Activated CD4-positive, CD25-positive, alpha-beta regulatory T cell treated with anti-CD3 and anti-CD28 coated beads, Interleukin-2, amount 50 U/mL, for 16 hours (primary cell): Measurements from ENCODE around the gene ZNF10.

Experiments used
- DNase-seq: peaks from one replicate; pipeline ENCODE4 v3.0.0-alpha.2; 2020; ENCODE audit warnings: low read depth, low spot score

Gene ZNF10

DNA sequence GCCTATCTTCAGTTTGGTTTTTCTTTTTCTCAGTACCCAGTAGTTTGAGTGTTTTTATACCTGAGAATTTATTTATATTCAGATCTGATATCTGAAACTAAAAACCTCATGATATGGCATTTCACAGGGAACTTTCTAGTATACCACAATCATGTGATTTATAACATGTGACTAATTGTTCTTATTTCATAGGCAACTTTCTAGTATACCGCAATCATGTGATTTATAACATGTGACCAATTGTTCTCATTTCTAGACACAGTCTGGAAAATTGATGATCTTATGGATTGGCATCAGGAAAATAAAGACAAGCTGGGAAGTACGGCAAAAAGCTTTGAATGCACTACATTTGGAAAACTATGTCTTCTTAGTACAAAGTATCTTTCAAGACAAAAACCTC is 71.5 kb downstream of the ZNF10 start:
- no peak for DNase-seq

DNA sequence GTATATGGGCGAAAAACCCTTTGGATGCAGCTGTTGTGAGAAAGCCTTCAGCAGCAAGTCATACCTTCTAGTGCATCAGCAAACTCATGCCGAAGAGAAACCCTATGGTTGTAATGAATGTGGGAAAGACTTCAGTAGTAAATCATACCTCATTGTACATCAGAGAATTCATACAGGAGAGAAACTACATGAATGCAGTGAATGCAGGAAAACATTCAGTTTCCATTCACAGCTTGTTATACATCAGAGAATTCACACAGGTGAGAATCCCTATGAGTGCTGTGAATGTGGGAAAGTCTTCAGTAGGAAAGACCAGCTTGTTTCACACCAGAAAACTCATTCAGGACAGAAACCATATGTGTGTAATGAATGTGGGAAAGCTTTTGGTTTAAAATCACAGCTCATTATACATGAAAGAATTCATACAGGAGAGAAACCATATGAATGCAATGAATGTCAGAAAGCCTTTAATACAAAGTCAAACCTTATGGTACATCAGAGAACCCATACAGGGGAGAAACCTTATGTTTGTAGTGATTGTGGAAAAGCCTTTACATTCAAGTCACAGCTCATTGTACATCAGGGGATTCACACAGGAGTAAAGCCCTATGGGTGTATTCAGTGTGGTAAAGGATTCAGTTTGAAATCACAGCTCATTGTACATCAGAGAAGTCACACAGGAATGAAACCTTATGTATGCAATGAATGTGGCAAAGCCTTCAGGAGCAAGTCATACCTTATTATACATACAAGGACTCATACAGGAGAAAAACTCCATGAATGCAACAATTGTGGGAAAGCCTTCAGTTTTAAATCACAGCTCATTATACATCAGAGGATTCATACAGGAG is 72.3 kb downstream of the ZNF10 start:
- DNase-seq, result no peak

- no peak for DNase-seq
Measured at GRCh38 chr12:133203344-133204263, 73.2 kb downstream of the ZNF10 start.

DNA sequence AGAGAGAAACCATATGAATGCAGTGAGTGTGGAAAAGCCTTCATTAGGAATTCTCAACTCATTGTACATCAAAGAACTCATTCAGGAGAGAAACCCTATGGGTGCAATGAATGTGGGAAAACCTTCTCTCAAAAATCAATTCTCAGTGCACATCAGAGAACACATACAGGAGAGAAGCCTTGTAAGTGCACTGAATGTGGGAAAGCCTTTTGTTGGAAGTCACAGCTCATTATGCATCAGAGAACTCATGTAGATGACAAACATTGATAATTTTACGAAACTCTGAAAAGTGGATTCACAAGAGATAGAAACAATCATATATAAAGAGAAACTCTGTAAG is 73.8 kb downstream of the ZNF10 start:
- no peak for DNase-seq

DNA sequence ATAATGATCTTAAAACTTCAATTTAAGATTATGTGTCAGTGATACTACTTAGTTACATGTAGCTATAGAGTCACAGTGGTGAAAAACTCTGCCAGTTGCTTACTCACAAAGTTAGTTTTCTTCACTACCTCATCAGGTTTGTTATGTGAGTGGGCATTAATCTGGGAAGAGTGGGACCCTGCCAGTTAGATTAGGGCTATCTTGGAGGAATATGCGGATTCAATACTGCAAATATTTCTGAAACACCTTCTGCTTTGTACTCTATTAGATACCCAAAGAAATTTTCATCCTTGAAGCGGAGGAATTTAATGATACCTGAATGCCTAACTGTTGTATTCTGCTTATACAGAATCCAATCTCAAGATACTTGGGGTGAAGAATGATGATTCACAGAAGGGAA is 76.0 kb downstream of the ZNF10 start:
- DNase-seq, result no peak
